H9 (cell line): ENCODE measurements around the gene CXXC5. TPM values are rescaled to one million over a fixed set of nuclear protein-coding genes. Genes with fewer than 3 reads are reported as not detected.
A peak's percentile ranks its signal among the peaks of the same experiment; 100 is the strongest.

Source experiments
- DNase-seq: peaks from one replicate; pipeline ENCODE4 v3.0.0-alpha.2; 2017
- H2AFZ ChIP-seq: one replicate; pipeline ENCODE4 v1.6.1; 2013; ENCODE audit warnings: mild to moderate bottlenecking, low read length, control low read depth, moderate library complexity
- H2AK5ac ChIP-seq: 2 replicates; pipeline ENCODE4 v1.6.1; 2013; ENCODE audit warnings: low read length, control low read depth, mixed read lengths; ENCODE audit not compliant: insufficient read length
- H2BK120ac ChIP-seq: one replicate; pipeline ENCODE4 v1.6.1; 2013; ENCODE audit warnings: low read depth, mild to moderate bottlenecking, low read length, control low read depth, inconsistent platforms; ENCODE audit not compliant: poor library complexity, severe bottlenecking
- H2BK12ac ChIP-seq: 2 replicates; pipeline ENCODE4 v1.6.1; 2013; ENCODE audit warnings: low read length, control low read depth, mixed read lengths, low read depth; ENCODE audit not compliant: insufficient read length
- H2BK15ac ChIP-seq: 2 replicates; pipeline ENCODE4 v1.6.1; 2013; ENCODE audit warnings: low read depth, low read length, control low read depth
- H2BK20ac ChIP-seq: one replicate; pipeline ENCODE4 v1.6.1; 2013; ENCODE audit warnings: low read depth, mild to moderate bottlenecking, low read length, control low read depth, inconsistent platforms; ENCODE audit not compliant: poor library complexity, severe bottlenecking
- H2BK5ac ChIP-seq: 2 replicates; pipeline ENCODE4 v1.6.1; 2013; ENCODE audit warnings: low read length, control low read depth, mixed read lengths; ENCODE audit not compliant: insufficient read length
- H3K14ac ChIP-seq: 2 replicates; pipeline ENCODE4 v1.6.1; 2013; ENCODE audit warnings: low read length, control low read depth; ENCODE audit not compliant: insufficient read depth
- H3K18ac ChIP-seq: 2 replicates; pipeline ENCODE4 v1.6.1; 2013; ENCODE audit warnings: low read depth, mild to moderate bottlenecking, mixed read lengths, low read length, control low read depth; ENCODE audit not compliant: insufficient read length
- H3K23ac ChIP-seq: 2 replicates; pipeline ENCODE4 v1.6.1; 2013; ENCODE audit warnings: low read length, control low read depth, mixed read lengths, low read depth; ENCODE audit not compliant: insufficient read length
- H3K23me2 ChIP-seq: 2 replicates; pipeline ENCODE4 v1.6.1; 2013; ENCODE audit warnings: low read depth, mild to moderate bottlenecking, mixed read lengths, low read length, control low read depth; ENCODE audit not compliant: insufficient read length, poor library complexity, severe bottlenecking
- H3K27ac ChIP-seq: 2 replicates; pipeline ENCODE4 v1.5.1; 2013; ENCODE audit warnings: low read length, control low read depth, mixed read lengths, low read depth; ENCODE audit not compliant: insufficient read length
- H3K27me3 ChIP-seq: 2 replicates; pipeline ENCODE4 v1.6.1; 2013; ENCODE audit warnings: low read length, control low read depth, inconsistent platforms; ENCODE audit not compliant: insufficient read depth
- H3K4ac ChIP-seq: 2 replicates; pipeline ENCODE4 v1.6.1; 2013; ENCODE audit warnings: low read depth, mild to moderate bottlenecking, control low read depth, inconsistent platforms, low read length, moderate library complexity
- H3K4me1 ChIP-seq: 2 replicates; pipeline ENCODE4 v1.6.1; 2013; ENCODE audit warnings: low read length, control low read depth, inconsistent platforms; ENCODE audit not compliant: insufficient read depth
- H3K4me2 ChIP-seq: 2 replicates; pipeline ENCODE4 v1.6.1; 2013; ENCODE audit warnings: low read length, control low read depth, mixed read lengths; ENCODE audit not compliant: insufficient read length, insufficient read depth
- H3K56ac ChIP-seq: 2 replicates; pipeline ENCODE4 v1.6.1; 2013; ENCODE audit warnings: low read depth, mild to moderate bottlenecking, mixed read lengths, low read length, control low read depth; ENCODE audit not compliant: insufficient read length
- H3K79me1 ChIP-seq: 2 replicates; pipeline ENCODE4 v1.6.1; 2013; ENCODE audit warnings: low read depth, mild to moderate bottlenecking, moderate library complexity, low read length, control low read depth, inconsistent platforms; ENCODE audit not compliant: insufficient read depth, poor library complexity, severe bottlenecking
- H3K79me2 ChIP-seq: 2 replicates; pipeline ENCODE4 v1.6.1; 2013; ENCODE audit warnings: low read length, control low read depth, inconsistent platforms; ENCODE audit not compliant: insufficient read depth
- H3K9ac ChIP-seq: 2 replicates; pipeline ENCODE4 v1.6.1; 2013; ENCODE audit warnings: low read length, control low read depth, mixed read lengths; ENCODE audit not compliant: insufficient read length; ENCODE audit errors: extremely low read depth
- H3K9me3 ChIP-seq: one replicate; pipeline ENCODE4 v1.6.1; 2013; ENCODE audit warnings: low read depth, low read length, inconsistent platforms; ENCODE audit not compliant: control insufficient read depth
- H3T11ph ChIP-seq: one replicate; pipeline ENCODE4 v1.6.1; 2013; ENCODE audit warnings: mild to moderate bottlenecking, low read length, control low read depth, inconsistent platforms
- H4K20me1 ChIP-seq: one replicate; pipeline ENCODE4 v1.6.1; 2013; ENCODE audit not compliant: control insufficient read depth, insufficient read length, insufficient read depth
- H4K5ac ChIP-seq: 2 replicates; pipeline ENCODE4 v1.6.1; 2013; ENCODE audit warnings: low read depth, mild to moderate bottlenecking, mixed read lengths, low read length, control low read depth; ENCODE audit not compliant: insufficient read length
- H4K8ac ChIP-seq: replicated peaks from 2 replicates; pipeline ENCODE4 v1.6.1; 2013; ENCODE audit warnings: low read length, control low read depth, mixed read lengths, low read depth; ENCODE audit not compliant: insufficient read length
- H4K91ac ChIP-seq: 2 replicates; pipeline ENCODE4 v1.6.1; 2013; ENCODE audit warnings: low read depth, mild to moderate bottlenecking, moderate library complexity, mixed read lengths, low read length, control low read depth; ENCODE audit not compliant: insufficient read length
- H3K27ac Mint-ChIP-seq, 3 experiments: 2 replicates in 2 of 3; 3 replicates in 1 of 3; pipeline ENCODE4 v1.8.0; 2020 to 2021; ENCODE audit warnings: mixed read lengths in 3 of 3, mild to moderate bottlenecking in 1 of 3, moderate library complexity in 1 of 3
- H3K27me3 Mint-ChIP-seq: 2 replicates; pipeline ENCODE4 v1.8.0; 2021; ENCODE audit warnings: low read depth, mild to moderate bottlenecking, moderate library complexity, mixed read lengths
- H3K36me3 Mint-ChIP-seq, 3 experiments: 2 replicates in 2 of 3; 3 replicates in 1 of 3; pipeline ENCODE4 v1.8.0; 2020 to 2021; ENCODE audit warnings: low read depth in 3 of 3, mixed read lengths in 3 of 3; ENCODE audit not compliant: insufficient read depth in 1 of 3
- H3K4me1 Mint-ChIP-seq, 2 experiments: 2 replicates each; pipeline ENCODE4 v1.8.0; 2020; ENCODE audit warnings: mixed read lengths in 2 of 2
- H3K4me3 Mint-ChIP-seq, 2 experiments: 2 replicates in 1 of 2; 3 replicates in 1 of 2; pipeline ENCODE4 v1.8.0; 2020 to 2021; ENCODE audit warnings: mild to moderate bottlenecking in 2 of 2, mixed read lengths in 2 of 2, moderate library complexity in 1 of 2
- H3K9me3 Mint-ChIP-seq, 2 experiments: 2 replicates in 1 of 2; 3 replicates in 1 of 2; pipeline ENCODE4 v1.8.0; 2020; ENCODE audit warnings: mild to moderate bottlenecking in 2 of 2, mixed read lengths in 2 of 2, moderate library complexity in 1 of 2
- WGBS: extraction: QIAGEN DNeasy Blood & Tissue Kit; methylation state at CpG from one replicate; pipeline ENCODE4 v1.1.7; 2013; ENCODE audit warnings: missing lambda C conversion rate, low lambda C conversion rate, mixed read lengths; ENCODE audit not compliant: insufficient read length; ENCODE audit errors: extremely low coverage; 5-methylcytosine and 5-hydroxymethylcytosine counted together
- total RNA-seq: library from RNA; stranded (reverse); gene quantifications from 2 replicates; pipeline ENCODE4 v1.2.1, GENCODE V29; 2021
- TF ChIP-seq, protein P1 (sequence below): fragments of 200-600 bp; sonication (generic); conservative IDR thresholded peaks from 3 replicates; pipeline ENCODE4 v1.8.0; 2021; ENCODE audit warnings: antibody characterized with exemption, mild to moderate bottlenecking

Gene CXXC5
- total RNA-seq, 1 experiment from 2014 or later, result 105 TPM

DNA sequence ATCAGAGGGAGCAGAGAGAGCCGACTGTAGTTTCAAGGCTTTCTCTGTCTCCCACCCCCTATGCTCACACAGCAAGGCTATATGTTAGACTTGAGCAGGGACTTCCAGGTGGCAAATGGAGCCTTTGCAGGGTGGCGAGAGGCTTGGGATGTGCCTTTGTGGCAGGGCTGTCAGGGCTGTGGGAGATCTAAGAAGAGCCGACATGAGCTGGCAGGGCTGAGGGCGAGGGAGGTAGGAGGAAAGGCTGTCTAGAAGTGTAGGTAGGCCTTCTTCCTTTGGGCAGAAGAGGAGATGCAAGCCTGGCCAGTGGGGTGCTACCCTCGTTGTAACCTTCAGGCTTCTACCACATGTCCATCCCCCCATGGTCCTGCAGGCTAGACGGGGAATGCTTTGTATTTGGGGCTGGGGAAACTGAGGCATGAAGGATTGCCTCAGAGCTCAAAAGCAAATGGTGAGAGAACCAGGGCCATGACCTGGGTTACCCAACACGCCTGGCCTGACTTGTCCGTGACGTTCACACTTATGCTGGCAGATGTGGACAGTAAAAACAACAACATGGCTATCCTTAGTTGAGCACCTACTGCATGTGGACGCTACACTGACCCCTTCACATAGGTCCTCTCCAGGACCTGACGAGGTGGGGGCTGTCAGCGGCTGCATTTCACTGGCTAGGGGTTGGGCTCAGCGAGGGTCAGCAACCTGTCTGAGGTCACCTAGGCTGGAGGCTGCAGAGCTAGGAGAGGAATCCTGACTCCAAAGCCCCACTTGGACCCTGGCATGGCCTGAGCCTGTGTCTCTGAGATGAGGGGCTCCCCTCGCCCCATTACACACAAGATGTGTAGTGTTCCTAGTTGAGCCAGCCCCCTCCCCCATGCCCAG is 15.3 kb downstream of the CXXC5 start:
- H3K27ac Mint-ChIP-seq, result peak overlapping the region; percentile 23 to 61 (median 56); a peak in 4 of 7 replicates
- Histone ChIP-seq H3K23me2 (peaks cover 4% of the 10 kb centered on the region), H3K9me3 (no peaks in the 10 kb centered on the region), H4K91ac (no peak overlapping the region), H3K4me2 (no peak overlapping the region), H4K5ac (no peak overlapping the region), H2BK15ac (no peak overlapping the region), H3K4me1 (peaks cover 18% of the 10 kb centered on the region; the same call in 1 of the 2 replicates), H2AK5ac (no peak overlapping the region), H3K4ac (no peak overlapping the region), H4K8ac (no peak overlapping the region), H3K9ac (no peak overlapping the region), H3T11ph (no peak overlapping the region), H3K14ac (no peak overlapping the region; the same call in 1 of the 2 replicates), H3K18ac (no peak overlapping the region), H3K27me3 (no peaks in the 10 kb centered on the region), H2BK12ac (no peak overlapping the region), H2BK5ac (no peak overlapping the region), H3K79me2 (peaks cover 49% of the 10 kb centered on the region; the same call in 1 of the 2 replicates), H2AFZ (no peak overlapping the region), H3K79me1 (peaks cover 8% of the 10 kb centered on the region), H4K20me1 (no peaks in the 10 kb centered on the region), H2BK120ac (no peak overlapping the region), H3K23ac (no peak overlapping the region), H3K56ac (no peak overlapping the region), H3K27ac (no peak overlapping the region), H2BK20ac (no peak overlapping the region)
- no peaks in the 10 kb centered on the region for H3K9me3 Mint-ChIP-seq
- TF ChIP-seq, protein P1, sequence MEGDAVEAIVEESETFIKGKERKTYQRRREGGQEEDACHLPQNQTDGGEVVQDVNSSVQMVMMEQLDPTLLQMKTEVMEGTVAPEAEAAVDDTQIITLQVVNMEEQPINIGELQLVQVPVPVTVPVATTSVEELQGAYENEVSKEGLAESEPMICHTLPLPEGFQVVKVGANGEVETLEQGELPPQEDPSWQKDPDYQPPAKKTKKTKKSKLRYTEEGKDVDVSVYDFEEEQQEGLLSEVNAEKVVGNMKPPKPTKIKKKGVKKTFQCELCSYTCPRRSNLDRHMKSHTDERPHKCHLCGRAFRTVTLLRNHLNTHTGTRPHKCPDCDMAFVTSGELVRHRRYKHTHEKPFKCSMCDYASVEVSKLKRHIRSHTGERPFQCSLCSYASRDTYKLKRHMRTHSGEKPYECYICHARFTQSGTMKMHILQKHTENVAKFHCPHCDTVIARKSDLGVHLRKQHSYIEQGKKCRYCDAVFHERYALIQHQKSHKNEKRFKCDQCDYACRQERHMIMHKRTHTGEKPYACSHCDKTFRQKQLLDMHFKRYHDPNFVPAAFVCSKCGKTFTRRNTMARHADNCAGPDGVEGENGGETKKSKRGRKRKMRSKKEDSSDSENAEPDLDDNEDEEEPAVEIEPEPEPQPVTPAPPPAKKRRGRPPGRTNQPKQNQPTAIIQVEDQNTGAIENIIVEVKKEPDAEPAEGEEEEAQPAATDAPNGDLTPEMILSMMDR, result no peak
- WGBS, result no CpG with 5 or more reads among the region's 14 CpGs
- no peaks in the 10 kb centered on the region for H3K27me3 Mint-ChIP-seq
- no peak for DNase-seq
- 0 out of 5 replicates have a peak overlapping the region, but pooled peaks of 1 of the 2 experiments have one; percentile 2 for H3K4me3 Mint-ChIP-seq
- H3K36me3 Mint-ChIP-seq, result peaks cover 0 to 14% (median 0%) of the 10 kb centered on the region in 3 experiments; a peak in 3 of 7 replicates
- peaks cover 45 to 50% of the 10 kb centered on the region in 2 experiments for H3K4me1 Mint-ChIP-seq
